GM23248 (cell line): ENCODE measurements around the gene SMO.

ENCODE experiments used
- EZH2 ChIP-seq: fragments of 200-600 bp; sonication (generic); IDR thresholded peaks from 2 replicates; pipeline ENCODE4 v1.6.1; 2018; ENCODE audit warnings: antibody characterized with exemption, mild to moderate bottlenecking; ENCODE audit not compliant: insufficient read depth, poor library complexity, severe bottlenecking
- EZH2phosphoT487 ChIP-seq: fragments of 200-600 bp; sonication (generic); IDR thresholded peaks from 2 replicates; pipeline ENCODE4 v1.6.1; 2018; ENCODE audit warnings: antibody characterized with exemption, moderate library complexity, mild to moderate bottlenecking, low read depth; ENCODE audit not compliant: insufficient read depth

GRCh38 chr7:129262324-129262723 is 73.9 kb downstream of the SMO start:
- no peak for TF ChIP-seq EZH2phosphoT487
- TF ChIP-seq EZH2: no peak
